Heart right ventricle (tissue), 16 donors: ENCODE results near the gene EXOC2. TPM values are rescaled to one million over a fixed set of nuclear protein-coding genes. Genes with fewer than 3 reads are reported as not detected.

ENCODE experiments used
- ATAC-seq, 8 donors: fragments of 200-7000 bp; cut with Tn5 transposase; one replicate each; pipeline ENCODE4 v1.9.1; 2020; ENCODE audit warnings: mild to moderate bottlenecking in 8 of 8, moderate library complexity in 8 of 8, moderate number of reproducible peaks in 1 of 8
- DNase-seq, 2 donors: peaks; one replicate each; pipeline ENCODE4 v3.0.0-alpha.2; 2020
- H3K27ac ChIP-seq, 10 donors: fragments of 200-600 bp; sonication (generic) in 2 of 10; one replicate each; pipeline versions ENCODE4 v1.5.0 to v1.8.0; 2020 to 2022; ENCODE audit warnings: mild to moderate bottlenecking in 3 of 10
- H3K27me3 ChIP-seq, 7 donors: fragments of 200-600 bp; one replicate each; pipeline ENCODE4 v1.8.0; 2021 to 2022; ENCODE audit warnings: mild to moderate bottlenecking in 2 of 7
- H3K36me3 ChIP-seq, 9 donors: fragments of 200-600 bp; sonication (generic) in 1 of 9; one replicate each; pipeline versions ENCODE4 v1.5.0 to v1.8.0; 2020 to 2022; ENCODE audit warnings: mild to moderate bottlenecking in 2 of 9
- H3K4me1 ChIP-seq, 9 donors: fragments of 200-600 bp; sonication (generic) in 1 of 9; one replicate each; pipeline versions ENCODE4 v1.5.0 to v1.8.0; 2020 to 2022; ENCODE audit warnings: mild to moderate bottlenecking in 4 of 9
- H3K4me3 ChIP-seq, 10 donors: fragments of 200-600 bp; sonication (generic) in 2 of 10; one replicate each; pipeline versions ENCODE4 v1.5.0 to v1.8.0; 2020 to 2022; ENCODE audit warnings: mild to moderate bottlenecking in 7 of 10, moderate library complexity in 2 of 10
- H3K9me3 ChIP-seq, 11 donors: fragments of 200-600 bp in 10 of 11; sonication (generic) in 2 of 11; one replicate each; pipeline versions ENCODE4 v1.5.0 to v1.8.0; 2013 to 2022; ENCODE audit warnings: mild to moderate bottlenecking in 2 of 11, control low read depth in 1 of 11, moderate library complexity in 1 of 11
- CTCF ChIP-seq, 9 donors: fragments of 200-600 bp; sonication (generic) in 2 of 9; IDR thresholded peaks; one replicate each; pipeline versions ENCODE4 v1.5.0 to v1.8.0; 2021 to 2022; ENCODE audit warnings: antibody characterized with exemption in 9 of 9, mild to moderate bottlenecking in 5 of 9, moderate library complexity in 1 of 9
- WGBS, 2 donors: extraction: QIAGEN DNeasy Blood & Tissue Kit; methylation state at CpG; one replicate each; pipeline ENCODE4 v1.1.7; 2013; ENCODE audit warnings: inconsistent platforms in 1 of 2; 5-methylcytosine and 5-hydroxymethylcytosine counted together
- intact Hi-C, 10 donors: fragments of 100-400 bp; cut with DNase I; formaldehyde crosslinking; loops; one replicate each; pipeline versions ENCODE4 v1.11.1 to v1.14.2; 2022
- polyA plus RNA-seq, 2 donors: library from polyadenylated mRNA; stranded (reverse); fragments of 200-250 nt; gene quantifications; one replicate each; pipeline ENCODE4 v1.2.3, GENCODE V29; 2013
- total RNA-seq, 10 donors: library from RNA; stranded (reverse); fragmentation: NEBNext Ultra II Directional in 3 of 10; extraction: Animal tissue kit (Norgen Biotek cat#: 25700) in 3 of 10; gene quantifications; one replicate each; pipeline versions ENCODE4 v1.2.1 to v1.2.4, GENCODE V29; 2021 to 2023
- donor health status: Arrhythmogenic right ventricular cardiomyopathy.
- donor health status: ischemic (EF 13 %, LVEDD 7.1; RV severe dilation, severe dysfunction).
- donor health status: healthy with polysubstance abuse.
- donor health status: DM: no; HTN: yes; CAD: no.
- donor health status: DM: no; HTN: no; CAD: no.
- donor health status: ischemic (EF 25% LVEDD 6.9; RV normal size, moderate dysfunction).
- donor health status: ischemic (EF 25% LVEDD 5.7; RV mildly dilated, moderate dysfunction).
- donor health status: healthy.
- donor health status: DM: yes; HTN: yes; CAD: no.
- donor health status: Ischemic cardiomyopathy.
- donor health status: ischemic (EF 35%, LVEDD 5.7; RV mildly dilated, moderate dysfunction).
- donor health status: nonischemic (EF 11% LVEDD 7.7; RV severe dilation, severe dysfunction).
- donor health status: DM: yes; HTN: yes; CAD: no.
- donor health status: PGD.
- donor health status: ischemic (EF 29% LVEDD 5.4; RV normal size, mild dysfunction).
- donor health status: nonischemic (EF 23%, LVEDD 6.1; RV moderate dilation, normal function).

Gene EXOC2
- total and polyA plus RNA-seq, 12 donors = 4.0 to 18.4 (median 12.9) TPM

GRCh38 chr6:528989-529388 lies 163.9 kb downstream of the EXOC2 start:
- no peak overlapping the region for H3K27ac ChIP-seq
- WGBS, 2 donors = 74 to 96% methylated on average over 18 of the region's 18 CpGs
- DNase-seq (peak in 1 of 2 donors; percentile 14), ATAC-seq (peak in 3 of 8 donors; percentile 14 to 80 (median 53))
- TF ChIP-seq CTCF (IDR thresholded peaks at IDR 0.05) = no peak
- no peak overlapping the region for H3K4me3 ChIP-seq
- no peaks in the 10 kb centered on the region for H3K4me1 ChIP-seq
- H3K9me3 ChIP-seq = no peaks in the 10 kb centered on the region
- peaks cover 0 to 50% (median 0%) of the 10 kb centered on the region in 9 donors for H3K36me3 ChIP-seq
- no peaks in the 10 kb centered on the region for H3K27me3 ChIP-seq
- intact Hi-C loops = no loop called here

- DNase-seq (no peak), ATAC-seq (no peak)
- no peak for TF ChIP-seq CTCF (IDR thresholded peaks at IDR 0.05)
- H3K4me3 ChIP-seq = peak overlapping the region in 1 of 10 donors; percentile 1
- WGBS, 2 donors = 86 to 95% methylated on average over 8 of the region's 8 CpGs
- no peak overlapping the region for H3K27ac ChIP-seq
- intact Hi-C loops = no loop called here
- no peaks in the 10 kb centered on the region for H3K4me1 ChIP-seq
- H3K36me3 ChIP-seq = peaks cover 0 to 57% (median 0%) of the 10 kb centered on the region in 9 donors
- no peaks in the 10 kb centered on the region for H3K9me3 ChIP-seq
- no peaks in the 10 kb centered on the region for H3K27me3 ChIP-seq
These were observed 164.8 kb downstream of the EXOC2 start for GRCh38 chr6:527989-528673.

GRCh38 chr6:524803-525202 lies 168.1 kb downstream of the EXOC2 start:
- no peak overlapping the region for H3K4me3 ChIP-seq
- DNase-seq (no peak), ATAC-seq (no peak)

GRCh38 chr6:520820-521219 lies 172.1 kb downstream of the EXOC2 start:
- DNase-seq (no peak), ATAC-seq (no peak)
- WGBS, 2 donors = 93 to 94% methylated on average over 31 of the region's 31 CpGs
- peaks cover 0 to 45% (median 0%) of the 10 kb centered on the region in 9 donors for H3K36me3 ChIP-seq
- H3K27me3 ChIP-seq = no peaks in the 10 kb centered on the region
- H3K27ac ChIP-seq = no peak overlapping the region
- intact Hi-C loops = no loop called here
- TF ChIP-seq CTCF (IDR thresholded peaks at IDR 0.05) = no peak
- H3K9me3 ChIP-seq = peaks cover 0 to 19% (median 8%) of the 10 kb centered on the region in 11 donors
- H3K4me3 ChIP-seq = no peak overlapping the region
- H3K4me1 ChIP-seq = no peaks in the 10 kb centered on the region

More at GRCh38 chr6:524803-525202, 168.1 kb downstream of the EXOC2 start:
- H3K4me1 ChIP-seq = no peaks in the 10 kb centered on the region
- intact Hi-C loops = no loop called here
- no peak overlapping the region for H3K27ac ChIP-seq
- 62 to 75% methylated on average over 6 of the region's 6 CpGs for WGBS, 2 donors
- no peaks in the 10 kb centered on the region for H3K9me3 ChIP-seq
- H3K36me3 ChIP-seq = peaks cover 0 to 48% (median 0%) of the 10 kb centered on the region in 9 donors
- TF ChIP-seq CTCF (IDR thresholded peaks at IDR 0.05) = no peak
- H3K27me3 ChIP-seq = no peaks in the 10 kb centered on the region
